Uterus (tissue), 2 donors: ENCODE measurements around the gene MKKS.

Experiments
- POLR2A ChIP-seq, 2 donors: fragments of 450-650 bp; IDR thresholded peaks; one replicate each; pipeline ENCODE4 v1.6.1; 2016; ENCODE audit warnings: antibody characterized with exemption in 2 of 2, mild to moderate bottlenecking in 1 of 2, moderate library complexity in 1 of 2
- TF ChIP-seq, protein P1 (sequence below), 4 experiments: fragments of 200-600 bp in 2 of 4; fragments of 450-650 bp in 2 of 4; sonication (generic) in 2 of 4; IDR thresholded peaks; one replicate each; pipeline ENCODE4 v1.5.1; 2016 to 2019; ENCODE audit warnings: antibody characterized with exemption in 4 of 4, mild to moderate bottlenecking in 2 of 4, moderate library complexity in 1 of 4

DNA sequence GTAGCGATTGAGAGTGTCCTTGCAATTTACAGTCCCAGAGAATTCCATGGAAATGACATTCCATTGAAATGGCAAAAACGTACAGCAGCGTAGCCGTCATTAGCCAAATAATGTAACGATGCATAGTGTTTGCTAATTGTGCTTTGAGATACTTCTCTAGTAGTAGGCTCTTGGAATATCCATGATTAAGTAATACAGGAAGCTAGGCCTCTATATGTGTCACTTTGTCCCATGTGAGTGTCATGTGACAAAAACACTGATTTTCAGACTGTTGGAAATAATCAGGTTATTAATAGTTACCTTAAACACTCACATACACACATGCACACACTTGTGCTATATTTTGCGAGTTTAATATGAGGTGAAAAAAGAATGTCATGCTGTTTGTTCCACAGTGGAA lies 36.3 kb upstream of the MKKS start:
- TF ChIP-seq, protein P1, sequence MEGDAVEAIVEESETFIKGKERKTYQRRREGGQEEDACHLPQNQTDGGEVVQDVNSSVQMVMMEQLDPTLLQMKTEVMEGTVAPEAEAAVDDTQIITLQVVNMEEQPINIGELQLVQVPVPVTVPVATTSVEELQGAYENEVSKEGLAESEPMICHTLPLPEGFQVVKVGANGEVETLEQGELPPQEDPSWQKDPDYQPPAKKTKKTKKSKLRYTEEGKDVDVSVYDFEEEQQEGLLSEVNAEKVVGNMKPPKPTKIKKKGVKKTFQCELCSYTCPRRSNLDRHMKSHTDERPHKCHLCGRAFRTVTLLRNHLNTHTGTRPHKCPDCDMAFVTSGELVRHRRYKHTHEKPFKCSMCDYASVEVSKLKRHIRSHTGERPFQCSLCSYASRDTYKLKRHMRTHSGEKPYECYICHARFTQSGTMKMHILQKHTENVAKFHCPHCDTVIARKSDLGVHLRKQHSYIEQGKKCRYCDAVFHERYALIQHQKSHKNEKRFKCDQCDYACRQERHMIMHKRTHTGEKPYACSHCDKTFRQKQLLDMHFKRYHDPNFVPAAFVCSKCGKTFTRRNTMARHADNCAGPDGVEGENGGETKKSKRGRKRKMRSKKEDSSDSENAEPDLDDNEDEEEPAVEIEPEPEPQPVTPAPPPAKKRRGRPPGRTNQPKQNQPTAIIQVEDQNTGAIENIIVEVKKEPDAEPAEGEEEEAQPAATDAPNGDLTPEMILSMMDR (IDR thresholded peaks at IDR 0.05) = no peak
- TF ChIP-seq POLR2A (IDR thresholded peaks at IDR 0.05) = no peak
